Measurements from ENCODE around the gene PCDHB8.
"Not testable (repeated sequence)": the region's sequence is repeated elsewhere in the genome, so short reads cannot be mapped to it uniquely, and the experiment has no call there.

The PCDHB8 gene

GRCh38 chr5:141224844-141225243 is 47.3 kb downstream of the PCDHB8 start:
- Mint-ChIP-seq H3K9me3 (peaks cover 9 to 15% of the 10 kb centered on the region in 2 donors), H3K27me3 (peaks cover 51 to 64% of the 10 kb centered on the region in 2 donors)
- H3K36me3 Mint-ChIP-seq; DNase-seq; H3K4me1 Mint-ChIP-seq; H3K27ac Mint-ChIP-seq; H3K4me3 Mint-ChIP-seq; ATAC-seq (replicated peaks): not testable (repeated sequence)

DNA sequence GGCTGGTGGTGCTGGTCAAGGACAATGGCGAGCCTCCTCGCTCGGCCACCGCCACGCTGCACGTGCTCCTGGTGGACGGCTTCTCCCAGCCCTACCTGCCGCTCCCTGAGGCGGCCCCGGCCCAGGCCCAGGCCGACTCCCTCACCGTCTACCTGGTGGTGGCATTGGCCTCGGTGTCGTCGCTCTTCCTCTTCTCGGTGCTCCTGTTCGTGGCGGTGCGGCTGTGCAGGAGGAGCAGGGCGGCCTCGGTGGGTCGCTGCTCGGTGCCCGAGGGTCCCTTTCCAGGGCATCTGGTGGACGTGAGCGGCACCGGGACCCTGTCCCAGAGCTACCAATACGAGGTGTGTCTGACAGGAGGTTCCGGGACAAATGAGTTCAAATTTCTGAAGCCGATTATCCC is 47.8 kb downstream of the PCDHB8 start:
- not testable (repeated sequence) for ATAC-seq (replicated peaks)

More for the DNA sequence above, 47.8 kb downstream of the PCDHB8 start:
- H3K36me3 Mint-ChIP-seq, H3K4me3 Mint-ChIP-seq, H3K27ac Mint-ChIP-seq, DNase-seq, H3K4me1 Mint-ChIP-seq: not testable (repeated sequence)
- peaks cover 6 to 12% of the 10 kb centered on the region in 2 donors for H3K9me3 Mint-ChIP-seq
- peaks cover 45 to 58% of the 10 kb centered on the region in 2 donors for H3K27me3 Mint-ChIP-seq
